ENCODE measurements around the gene PRELID3B. TPM values are rescaled to one million over a fixed set of nuclear protein-coding genes. Genes with fewer than 3 reads are reported as not detected.

PRELID3B gene
- total RNA-seq, 4 donors from 2014 or later: 35.1 to 60.8 (median 40.0) TPM

DNA sequence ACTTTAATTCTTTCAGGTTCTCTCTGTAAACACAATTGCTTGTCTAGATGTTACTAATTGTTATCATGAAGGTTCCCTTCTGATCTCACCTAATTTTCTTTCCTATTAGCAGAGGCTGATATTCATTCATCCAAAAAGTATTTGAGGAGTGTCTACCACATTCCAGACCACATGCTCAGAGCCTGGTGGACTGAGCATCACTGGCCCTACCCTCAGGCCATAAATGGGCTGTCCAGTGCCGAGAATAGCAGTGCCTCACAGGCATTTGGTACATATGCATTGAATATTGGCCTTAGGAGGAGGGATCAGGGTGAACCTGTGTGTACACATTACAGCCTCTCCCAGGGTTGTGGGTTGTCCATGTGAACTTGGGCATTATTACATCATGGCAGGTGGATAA is 40.4 kb upstream of the PRELID3B start:
- ATAC-seq: no peak
- peaks cover 0 to 12% (median 0%) of the 10 kb centered on the region in 3 donors for H3K4me1 ChIP-seq
- TF ChIP-seq, protein P1, sequence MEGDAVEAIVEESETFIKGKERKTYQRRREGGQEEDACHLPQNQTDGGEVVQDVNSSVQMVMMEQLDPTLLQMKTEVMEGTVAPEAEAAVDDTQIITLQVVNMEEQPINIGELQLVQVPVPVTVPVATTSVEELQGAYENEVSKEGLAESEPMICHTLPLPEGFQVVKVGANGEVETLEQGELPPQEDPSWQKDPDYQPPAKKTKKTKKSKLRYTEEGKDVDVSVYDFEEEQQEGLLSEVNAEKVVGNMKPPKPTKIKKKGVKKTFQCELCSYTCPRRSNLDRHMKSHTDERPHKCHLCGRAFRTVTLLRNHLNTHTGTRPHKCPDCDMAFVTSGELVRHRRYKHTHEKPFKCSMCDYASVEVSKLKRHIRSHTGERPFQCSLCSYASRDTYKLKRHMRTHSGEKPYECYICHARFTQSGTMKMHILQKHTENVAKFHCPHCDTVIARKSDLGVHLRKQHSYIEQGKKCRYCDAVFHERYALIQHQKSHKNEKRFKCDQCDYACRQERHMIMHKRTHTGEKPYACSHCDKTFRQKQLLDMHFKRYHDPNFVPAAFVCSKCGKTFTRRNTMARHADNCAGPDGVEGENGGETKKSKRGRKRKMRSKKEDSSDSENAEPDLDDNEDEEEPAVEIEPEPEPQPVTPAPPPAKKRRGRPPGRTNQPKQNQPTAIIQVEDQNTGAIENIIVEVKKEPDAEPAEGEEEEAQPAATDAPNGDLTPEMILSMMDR (IDR thresholded peaks at IDR 0.05): no peak
- TF ChIP-seq POLR2A (IDR thresholded peaks at IDR 0.05): no peak
- TF ChIP-seq POLR2AphosphoS5 (IDR thresholded peaks at IDR 0.05): no peak
- TF ChIP-seq EP300 (IDR thresholded peaks at IDR 0.05): no peak
- H3K27me3 ChIP-seq: peaks cover 15% of the 10 kb centered on the region
- H3K27ac ChIP-seq: no peak overlapping the region
- no CpG with 5 or more reads among the region's 1 CpG for WGBS, 2 donors (ENCODE audit: low coverage in 1 of 2)
- H3K36me3 ChIP-seq: no peaks in the 10 kb centered on the region
- no peaks in the 10 kb centered on the region for H3K9me3 ChIP-seq
- no peak overlapping the region for H3K4me3 ChIP-seq

DNA sequence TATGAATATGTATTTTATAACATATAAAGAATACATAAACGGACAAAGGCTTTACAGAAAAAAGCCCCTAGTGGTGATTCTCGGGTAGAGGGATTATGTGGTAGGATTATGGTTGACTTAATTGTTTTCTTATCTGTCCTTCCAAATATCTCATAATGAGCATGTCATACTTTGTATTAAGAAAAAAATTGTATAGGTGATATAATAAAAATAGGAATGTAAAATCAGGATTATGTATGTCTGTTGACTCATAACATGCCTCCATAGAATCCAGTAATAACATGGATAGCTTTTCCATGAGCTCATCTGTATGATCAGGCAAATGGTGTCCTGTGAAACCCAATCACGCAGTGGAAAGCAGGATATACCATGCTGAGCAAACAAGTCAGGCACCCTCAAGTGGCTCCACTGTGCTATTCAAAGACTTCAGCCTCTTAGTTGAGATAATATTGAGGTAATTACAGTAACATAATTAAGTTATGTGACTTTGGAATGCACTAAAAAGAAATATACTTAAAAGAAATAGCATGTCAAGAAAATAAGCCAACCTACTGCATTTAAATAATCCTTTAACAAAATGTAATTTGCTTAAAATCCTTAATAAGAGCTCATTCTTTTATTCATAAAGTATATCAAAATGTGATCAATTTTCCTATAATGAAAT is 39.6 kb upstream of the PRELID3B start:
- no peak for ATAC-seq
- no peak for TF ChIP-seq POLR2A (IDR thresholded peaks at IDR 0.05)
- TF ChIP-seq, protein P1 (IDR thresholded peaks at IDR 0.05): peak in 2 of 4 experiments; percentile 24 to 25
- no peak for TF ChIP-seq EP300 (IDR thresholded peaks at IDR 0.05)
- H3K9me3 ChIP-seq: no peaks in the 10 kb centered on the region
- no peaks in the 10 kb centered on the region for H3K36me3 ChIP-seq
- WGBS, 2 donors (ENCODE audit: low coverage in 1 of 2): 31 to 32% methylated on average over 3 of the region's 3 CpGs
- peaks cover 22% of the 10 kb centered on the region for H3K27me3 ChIP-seq
- peaks cover 0 to 10% (median 0%) of the 10 kb centered on the region in 3 donors for H3K4me1 ChIP-seq
- no peak overlapping the region for H3K27ac ChIP-seq
- no peak overlapping the region for H3K4me3 ChIP-seq

- ATAC-seq: no peak
- Histone ChIP-seq H3K27me3 (peaks cover 32% of the 10 kb centered on the region), H3K4me3 (no peak overlapping the region), H3K9me3 (no peaks in the 10 kb centered on the region), H3K4me1 (peaks cover 0 to 10% (median 0%) of the 10 kb centered on the region in 3 donors), H3K36me3 (no peaks in the 10 kb centered on the region), H3K27ac (no peak overlapping the region)
- WGBS, 2 donors (ENCODE audit: low coverage in 1 of 2): 27 to 40% methylated on average over 3 of the region's 3 CpGs
- TF ChIP-seq, protein P1 (IDR thresholded peaks at IDR 0.05): no peak
- TF ChIP-seq POLR2AphosphoS5 (IDR thresholded peaks at IDR 0.05) (no peak), EP300 (IDR thresholded peaks at IDR 0.05) (no peak), POLR2A (IDR thresholded peaks at IDR 0.05) (no peak)
These were observed 38.5 kb upstream of the PRELID3B start for GRCh38 chr20:59081036-59081435.

- peaks cover 36% of the 10 kb centered on the region for H3K27me3 ChIP-seq
- H3K4me1 ChIP-seq: no peaks in the 10 kb centered on the region
- H3K36me3 ChIP-seq: no peaks in the 10 kb centered on the region
- H3K9me3 ChIP-seq: no peaks in the 10 kb centered on the region
- TF ChIP-seq, protein P1 (IDR thresholded peaks at IDR 0.05): no peak
- TF ChIP-seq POLR2AphosphoS5 (IDR thresholded peaks at IDR 0.05): no peak
- no peak for TF ChIP-seq POLR2A (IDR thresholded peaks at IDR 0.05)
- no peak for TF ChIP-seq EP300 (IDR thresholded peaks at IDR 0.05)
- no peak overlapping the region for H3K4me3 ChIP-seq
- WGBS, 2 donors (ENCODE audit: low coverage in 1 of 2): 68% methylated on average over 5 of the region's 5 CpGs
- no peak for ATAC-seq
- H3K27ac ChIP-seq: no peak overlapping the region
These were observed 35.6 kb upstream of the PRELID3B start for GRCh38 chr20:59078231-59078630.

GRCh38 chr20:59077705-59078104 is 35.1 kb upstream of the PRELID3B start:
- 29 to 30% methylated on average over 1 of the region's 1 CpG for WGBS, 2 donors (ENCODE audit: low coverage in 1 of 2)
- Histone ChIP-seq H3K4me3 (no peak overlapping the region), H3K36me3 (no peaks in the 10 kb centered on the region), H3K27me3 (peaks cover 33% of the 10 kb centered on the region), H3K4me1 (no peaks in the 10 kb centered on the region), H3K9me3 (no peaks in the 10 kb centered on the region), H3K27ac (no peak overlapping the region)
- no peak for TF ChIP-seq EP300 (IDR thresholded peaks at IDR 0.05)
- TF ChIP-seq, protein P1 (IDR thresholded peaks at IDR 0.05): no peak
- no peak for TF ChIP-seq POLR2A (IDR thresholded peaks at IDR 0.05)
- no peak for TF ChIP-seq POLR2AphosphoS5 (IDR thresholded peaks at IDR 0.05)
- ATAC-seq: no peak

Measured in gastroesophageal sphincter (tissue), 4 donors.